Stomach (tissue), 19 donors: ENCODE data around the gene IL17RB. TPM values are rescaled to one million over a fixed set of nuclear protein-coding genes. Genes with fewer than 3 reads are reported as not detected.

Source experiments
- DNase-seq, 2 donors: peaks; one replicate each; pipeline versions ENCODE4 v3.0.0 to v3.0.0-alpha.2; 2013 to 2019
- H3K27ac ChIP-seq, 5 donors: fragments of 200-600 bp in 4 of 5; sonication (generic) in 4 of 5; one replicate each; pipeline ENCODE4 v1.5.1; 2013 to 2019; ENCODE audit warnings: mild to moderate bottlenecking in 1 of 5, moderate library complexity in 1 of 5
- H3K27me3 ChIP-seq, 3 donors: fragments of 200-600 bp; sonication (generic); one replicate each; pipeline ENCODE4 v1.5.1; 2017 to 2019; ENCODE audit warnings: mixed run types in 1 of 3
- H3K36me3 ChIP-seq, 4 donors: fragments of 200-600 bp; sonication (generic); 1 replicate in 3 of 4; 2 replicates in 1 of 4; pipeline ENCODE4 v1.5.1; 2016 to 2019
- H3K4me1 ChIP-seq, 4 donors: fragments of 200-600 bp; sonication (generic); one replicate each; pipeline ENCODE4 v1.5.1; 2016 to 2019
- H3K4me3 ChIP-seq, 4 donors: fragments of 200-600 bp; sonication (generic) in 3 of 4; one replicate each; pipeline ENCODE4 v1.5.1; 2016 to 2019; ENCODE audit warnings: mild to moderate bottlenecking in 1 of 4
- H3K9me3 ChIP-seq, 4 donors: fragments of 200-600 bp; sonication (generic); one replicate each; pipeline ENCODE4 v1.5.1; 2016 to 2019
- CTCF ChIP-seq, 7 experiments: fragments of 450-650 bp in 4 of 7; fragments of 200-600 bp in 3 of 7; sonication (generic) in 3 of 7; IDR thresholded peaks; one replicate each; pipeline ENCODE4 v1.5.1; 2016 to 2019; ENCODE audit warnings: antibody characterized with exemption in 7 of 7, control low read depth in 2 of 7, mild to moderate bottlenecking in 1 of 7
- EP300 ChIP-seq: sonication (generic); formaldehyde crosslinking; IDR thresholded peaks from one replicate; pipeline ENCODE4 v1.6.1; 2017; ENCODE audit warnings: antibody characterized with exemption
- POLR2A ChIP-seq, 4 donors: fragments of 450-650 bp; IDR thresholded peaks; one replicate each; pipeline ENCODE4 v1.6.1; 2016; ENCODE audit warnings: antibody characterized with exemption in 4 of 4, control low read depth in 2 of 4, mild to moderate bottlenecking in 1 of 4, moderate library complexity in 1 of 4
- POLR2AphosphoS5 ChIP-seq, 3 donors: sonication (generic); formaldehyde crosslinking; IDR thresholded peaks; one replicate each; pipeline ENCODE4 v1.6.1; 2016; ENCODE audit warnings: antibody characterized with exemption in 3 of 3
- WGBS, 5 donors: extraction: QIAGEN DNeasy Blood & Tissue Kit in 3 of 5; methylation state at CpG; one replicate each; pipeline versions ENCODE4 v1.1.5 to v1.1.7; 2013 to 2018; 5-methylcytosine and 5-hydroxymethylcytosine counted together
- intact Hi-C: fragments of 100-400 bp; cut with DNase I; formaldehyde crosslinking; loops from one replicate; pipeline ENCODE4 v1.15.1; 2023; ENCODE audit warnings: low total_unique reads
- long read RNA-seq, 10 donors: transcript quantifications; one replicate each; lab custom pipeline, GENCODE V29; 2026
- polyA plus RNA-seq, 3 donors: library from polyadenylated mRNA; stranded (reverse); fragments of 200-250 nt; gene quantifications; one replicate each; pipeline ENCODE4 v1.2.3, GENCODE V29; 2013
- total RNA-seq, 5 donors: library from RNA; depleted of rRNA; stranded (reverse); fragments of >200 nt; gene quantifications; one replicate each; pipeline versions ENCODE4 v1.1.0 to v1.2.3, GENCODE V29; 2014 to 2016
- donor health status: healthy with polysubstance abuse.
- donor health status: Bipolar disorder and iron deficiency.
- donor health status: healthy.

Gene IL17RB
- 10 to 100 TPM in 1 of 5 donors, 1 to 10 TPM in 4; 2.5 to 34.2 (median 3.5) TPM for total RNA-seq
- polyA plus RNA-seq = 1 to 10 TPM in 2 of 3 donors, under 1 TPM in 1; 0.61 to 4.5 (median 3.1) TPM
- long read RNA-seq, donor 1 = 0 reads
- long read RNA-seq, donor 2, partial matches to known transcripts = 7 of 7 reads
- long read RNA-seq, donor 2, other reads (novel, unspliced or antisense) = 0 of 7 reads
- long read RNA-seq, donor 3 = 0 reads
- long read RNA-seq, donor 4 = 0 reads
- long read RNA-seq, donor 5, partial matches to known transcripts = 0 of 1 reads
- long read RNA-seq, donor 5, other reads (novel, unspliced or antisense) = 0 of 1 reads
- long read RNA-seq, donor 6 = 0 reads
- long read RNA-seq, donor 7 = 0 reads
- long read RNA-seq, donor 8, partial matches to known transcripts = 35 of 92 reads
- long read RNA-seq, donor 8, other reads (novel, unspliced or antisense) = 57 of 92 reads
- long read RNA-seq, donor 9, partial matches to known transcripts = 0 of 6 reads
- long read RNA-seq, donor 9, other reads (novel, unspliced or antisense) = 6 of 6 reads
- long read RNA-seq, donor 10, partial matches to known transcripts = 7 of 7 reads
- long read RNA-seq, donor 10, other reads (novel, unspliced or antisense) = 0 of 7 reads

- Histone ChIP-seq H3K36me3 (no peaks in the 10 kb centered on the region), H3K4me1 (peaks cover 27 to 52% (median 44%) of the 10 kb centered on the region in 4 donors), H3K27me3 (peaks cover 0 to 43% (median 18%) of the 10 kb centered on the region in 3 donors), H3K4me3 (peak within 1 kb of the TSS; percentile 66 to 82 (median 74)), H3K27ac (peak within 1 kb of the TSS; percentile 85 to 91 (median 87)), H3K9me3 (no peaks in the 10 kb centered on the region)
- WGBS, 5 donors = 1 to 8% (median 2%) methylated on average over 12 to 91 of the region's 91 CpGs
- intact Hi-C loops = no loop called here
- DNase-seq = peak; percentile 89 to 91
- TF ChIP-seq CTCF (IDR thresholded peaks at IDR 0.05) (no peak), POLR2A (IDR thresholded peaks at IDR 0.05) (peak in 1 of 4 donors; percentile 35), EP300 (no peak), POLR2AphosphoS5 (IDR thresholded peaks at IDR 0.05) (peak in 2 of 3 donors; percentile 72 to 85)
These were observed at the start of gene IL17RB, which contains the start of gene CHDH for GRCh38 chr3:53846134-53846850. Gene IL17RB (plus strand): TSS chr3:53846568. CDS start chr3:53846589, 21 bp downstream. Gene CHDH (minus strand): TSS chr3:53846419. CDS start chr3:53824008, 22,411 bp downstream.

GRCh38 chr3:53798144-53798543 is 48.2 kb upstream of the IL17RB start:
- Histone ChIP-seq H3K9me3 (no peaks in the 10 kb centered on the region), H3K4me1 (peaks cover 0 to 8% (median 3%) of the 10 kb centered on the region in 4 donors), H3K36me3 (no peaks in the 10 kb centered on the region), H3K4me3 (no peak overlapping the region), H3K27me3 (peaks cover 0 to 9% (median 0%) of the 10 kb centered on the region in 3 donors), H3K27ac (no peak overlapping the region)
- intact Hi-C loops = no loop called here
- DNase-seq = no peak
- no peak for TF ChIP-seq POLR2A (IDR thresholded peaks at IDR 0.05)
- no peak for TF ChIP-seq POLR2AphosphoS5 (IDR thresholded peaks at IDR 0.05)
- TF ChIP-seq EP300 = no peak
- TF ChIP-seq CTCF (IDR thresholded peaks at IDR 0.05) = no peak
- WGBS, 5 donors = 73 to 89% (median 83%) methylated on average over 8 of the region's 8 CpGs

- no peak for TF ChIP-seq CTCF (IDR thresholded peaks at IDR 0.05)
- TF ChIP-seq EP300 = no peak
- TF ChIP-seq POLR2AphosphoS5 (IDR thresholded peaks at IDR 0.05) = no peak
- no peak for TF ChIP-seq POLR2A (IDR thresholded peaks at IDR 0.05)
- no peak overlapping the region for H3K4me3 ChIP-seq
- peaks cover 0 to 8% (median 3%) of the 10 kb centered on the region in 4 donors for H3K4me1 ChIP-seq
- H3K9me3 ChIP-seq = no peaks in the 10 kb centered on the region
- WGBS, 5 donors = 80 to 98% (median 95%) methylated on average over 5 to 12 of the region's 12 CpGs
- intact Hi-C loops = no loop called here
- no peak for DNase-seq
- no peaks in the 10 kb centered on the region for H3K36me3 ChIP-seq
- H3K27me3 ChIP-seq = peaks cover 0 to 9% (median 0%) of the 10 kb centered on the region in 3 donors
- H3K27ac ChIP-seq = no peak overlapping the region
These were observed 47.0 kb upstream of the IL17RB start for GRCh38 chr3:53799338-53799865.
